RWPE1 (cell line): ENCODE results near the gene RBM8A.

Experiments used
- CTCF ChIA-PET: fragments of 350-600 bp; sonication (Branson Sonifier 250); formaldehyde crosslinking; extraction: SDS; loops from one replicate; lab custom pipeline; 2021; lab: Yijun Ruan, JAX
- POLR2A ChIA-PET: fragments of 400-600 bp; formaldehyde crosslinking; extraction: SDS; loops from one replicate; lab custom pipeline; 2020; ENCODE audit warnings: antibody characterized with exemption; ENCODE audit not compliant: low non-redundant PET; lab: Yijun Ruan, JAX
- DNase-seq: peaks from one replicate; pipeline ENCODE4 v3.0.0; 2012; ENCODE audit warnings: low spot score
- H3K27ac ChIP-seq: fragments of 450-650 bp; 2 replicates; pipeline ENCODE4 v1.5.1; 2017
- CTCF ChIP-seq: fragments of 450-650 bp; conservative IDR thresholded peaks from 2 replicates; pipeline ENCODE4 v1.5.1; 2017; ENCODE audit warnings: low read depth, mild to moderate bottlenecking

RBM8A gene

GRCh38 chr1:145893306-145894055 lies 33.8 kb downstream of the RBM8A start:
- no peak for TF ChIP-seq CTCF
- peak overlapping the region; percentile 99 for H3K27ac ChIP-seq
- no peak for DNase-seq
- ChIA-PET POLR2A (no interaction called here), CTCF (interaction anchor here (1.4 to 2.6 kb wide), 5 partner anchors 16 to 121 kb away, joined by 3 to 19 read pairs (median 10); partner anchors contain the start of genes ITGA10, NUDT17 and PIAS3)

GRCh38 chr1:145892486-145893087 lies 34.7 kb downstream of the RBM8A start:
- no peak for TF ChIP-seq CTCF
- ChIA-PET POLR2A (no interaction called here), CTCF (interaction anchor here (0.6 to 2.6 kb wide), 22 partner anchors 9 to 147 kb away, joined by 3 to 27 read pairs (median 6); partner anchors contain the start of genes ITGA10, NUDT17, PIAS3 and RBM8A)
- DNase-seq = no peak
- peak overlapping the region; percentile 99 for H3K27ac ChIP-seq

GRCh38 chr1:145891587-145892485 lies 35.4 kb downstream of the RBM8A start:
- TF ChIP-seq CTCF = peak; percentile 99
- H3K27ac ChIP-seq = peak overlapping the region; percentile 99

GRCh38 chr1:145891143-145891542 lies 36.1 kb downstream of the RBM8A start:
- DNase-seq = no peak
- POLR2A ChIA-PET = no interaction called here
- CTCF ChIA-PET = interaction anchor here (0.6 to 2.6 kb wide), 21 partner anchors 8 to 120 kb away, joined by 3 to 27 read pairs (median 6); partner anchors contain the start of genes ITGA10, NUDT17, PIAS3 and RBM8A
- no peak for TF ChIP-seq CTCF
- H3K27ac ChIP-seq = peak overlapping the region; percentile 99

More at GRCh38 chr1:145891587-145892485, 35.4 kb downstream of the RBM8A start:
- peak; percentile 98 for DNase-seq
- CTCF ChIA-PET = interaction anchor here (0.6 to 2.6 kb wide), 26 partner anchors 8 to 147 kb away, joined by 3 to 27 read pairs (median 5); partner anchors contain the start of genes ITGA10, NUDT17, PIAS3 and RBM8A
- POLR2A ChIA-PET = no interaction called here

GRCh38 chr1:145889722-145890121 lies 37.6 kb downstream of the RBM8A start:
- no peak for DNase-seq
- ChIA-PET POLR2A (no interaction called here), CTCF (interaction anchor here (0.6 kb wide), 2 partner anchors 21 to 28 kb away, joined by 3 to 7 read pairs; no protein-coding TSS in a partner anchor)
- TF ChIP-seq CTCF = no peak
- no peak overlapping the region; the same call in 1 of the 2 replicates for H3K27ac ChIP-seq

- DNase-seq = no peak
- ChIA-PET POLR2A (no interaction called here), CTCF (interaction anchor here (0.6 kb wide), 1 partner anchor 15 kb away, joined by 3 read pairs; no protein-coding TSS in a partner anchor)
- H3K27ac ChIP-seq = peak overlapping the region; percentile 12; the same call in 1 of the 2 replicates
- TF ChIP-seq CTCF = no peak
Measured at GRCh38 chr1:145887631-145888030, 39.7 kb downstream of the RBM8A start.
